Fibroblast of skin of scalp (primary cell): ENCODE measurements around the gene DCAF5.

Experiments
- DNase-seq: peaks from one replicate; pipeline ENCODE4 v3.0.0-alpha.2; 2013

Gene DCAF5

GRCh38 chr14:69139743-69140142 lies 13.2 kb downstream of the DCAF5 start:
- no peak for DNase-seq

- peak; percentile 58 for DNase-seq
Measured at GRCh38 chr14:69137843-69138535, 14.9 kb downstream of the DCAF5 start.

DNA sequence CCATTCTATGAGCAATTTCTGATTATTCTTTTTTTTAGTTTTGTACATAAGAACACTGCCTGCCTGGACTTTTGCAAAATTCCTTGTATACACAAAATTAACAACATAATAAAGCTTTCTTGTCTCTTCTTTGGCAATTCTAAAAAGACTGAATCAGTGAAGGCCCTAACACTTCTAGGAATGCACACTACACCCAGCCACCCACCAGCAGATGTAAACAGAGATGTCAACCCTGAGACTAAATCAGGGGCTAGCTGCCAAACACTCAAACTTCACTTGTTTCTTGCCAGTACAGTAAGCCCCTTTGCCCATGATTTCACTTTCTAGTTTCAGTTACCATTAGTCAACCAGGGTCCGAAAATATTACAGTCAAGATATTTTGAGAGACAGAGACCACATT lies 15.5 kb downstream of the DCAF5 start:
- DNase-seq: no peak

GRCh38 chr14:69135133-69135532 lies 17.8 kb downstream of the DCAF5 start:
- DNase-seq: no peak

DNA sequence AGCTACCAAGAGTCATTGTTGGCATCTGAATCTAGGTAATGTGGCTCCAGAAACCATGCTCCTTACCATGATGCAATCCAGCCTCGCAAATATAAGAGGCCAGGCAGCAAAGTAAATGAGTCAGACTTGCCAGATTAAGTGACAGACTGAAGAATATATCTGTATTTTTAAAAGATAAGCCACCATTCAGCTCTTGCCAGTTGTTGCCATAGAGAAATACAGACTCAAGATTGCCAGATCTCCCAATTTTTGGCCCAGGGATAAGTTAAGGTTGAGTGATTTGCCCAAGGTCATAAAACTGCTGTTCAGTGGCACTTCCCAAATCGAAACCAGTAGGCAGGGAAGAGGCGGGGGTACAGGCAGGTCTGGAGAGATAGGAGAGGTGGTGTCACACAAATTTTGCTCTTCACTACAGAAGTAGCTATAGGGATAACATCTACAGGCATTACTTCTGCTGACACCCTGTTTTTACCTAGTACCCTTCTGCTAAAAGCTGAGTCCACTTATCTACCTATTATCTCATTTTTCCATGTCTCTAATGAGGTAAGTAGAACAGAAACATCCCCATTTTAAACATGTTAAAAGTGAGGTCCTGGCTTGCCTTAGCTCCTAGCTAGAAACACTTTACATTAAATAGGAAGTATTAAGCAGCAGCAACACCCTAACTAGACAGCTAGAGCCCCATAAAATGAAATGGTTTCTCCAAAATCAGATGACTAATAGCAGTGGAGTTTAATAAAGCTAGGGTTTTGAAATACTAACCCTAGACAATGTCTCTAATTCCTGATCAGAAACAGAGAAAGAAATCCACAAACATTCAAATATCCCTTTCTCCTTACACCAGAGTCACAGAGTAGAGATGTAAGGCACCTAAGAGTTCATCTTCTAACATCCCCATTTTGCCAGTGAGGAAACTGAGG lies 19.5 kb downstream of the DCAF5 start:
- DNase-seq: peak; percentile 68

GRCh38 chr14:69132513-69133181 lies 20.3 kb downstream of the DCAF5 start:
- peak; percentile 38 for DNase-seq

- DNase-seq: no peak
Measured at GRCh38 chr14:69131176-69131575, 21.7 kb downstream of the DCAF5 start.

DNA sequence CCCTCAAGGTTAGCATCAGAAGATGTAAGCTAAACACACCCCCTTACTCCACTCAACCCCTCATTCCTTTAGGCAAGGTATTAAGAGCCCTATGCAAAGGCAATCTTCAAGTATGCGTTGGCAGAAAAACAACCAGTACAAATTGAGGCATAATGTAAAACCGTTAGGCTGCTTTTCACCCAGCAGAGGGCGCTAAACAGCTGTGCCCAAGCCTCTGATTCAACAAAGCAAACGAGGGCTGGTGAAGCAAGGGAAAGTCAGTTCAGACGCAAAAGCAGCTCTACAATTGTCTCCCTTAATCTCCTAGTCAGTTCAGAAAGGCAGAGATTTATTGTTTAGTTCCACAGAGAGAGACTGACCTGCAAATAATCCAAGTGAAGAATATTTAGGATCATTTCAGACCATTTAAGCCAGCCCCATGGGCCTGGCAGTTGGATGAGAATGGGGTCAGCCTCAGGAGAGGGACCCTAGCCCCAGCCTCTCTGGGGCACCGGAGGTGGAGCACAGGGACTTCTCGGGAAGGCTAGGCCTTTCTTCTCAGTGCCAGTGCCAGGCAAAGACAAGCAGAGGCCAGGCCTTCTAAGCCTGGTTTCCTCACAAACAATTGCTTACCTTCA lies 23.5 kb downstream of the DCAF5 start:
- DNase-seq: peak; percentile 84

- no peak for DNase-seq
Measured at GRCh38 chr14:69118305-69118704, 34.6 kb downstream of the DCAF5 start.

DNA sequence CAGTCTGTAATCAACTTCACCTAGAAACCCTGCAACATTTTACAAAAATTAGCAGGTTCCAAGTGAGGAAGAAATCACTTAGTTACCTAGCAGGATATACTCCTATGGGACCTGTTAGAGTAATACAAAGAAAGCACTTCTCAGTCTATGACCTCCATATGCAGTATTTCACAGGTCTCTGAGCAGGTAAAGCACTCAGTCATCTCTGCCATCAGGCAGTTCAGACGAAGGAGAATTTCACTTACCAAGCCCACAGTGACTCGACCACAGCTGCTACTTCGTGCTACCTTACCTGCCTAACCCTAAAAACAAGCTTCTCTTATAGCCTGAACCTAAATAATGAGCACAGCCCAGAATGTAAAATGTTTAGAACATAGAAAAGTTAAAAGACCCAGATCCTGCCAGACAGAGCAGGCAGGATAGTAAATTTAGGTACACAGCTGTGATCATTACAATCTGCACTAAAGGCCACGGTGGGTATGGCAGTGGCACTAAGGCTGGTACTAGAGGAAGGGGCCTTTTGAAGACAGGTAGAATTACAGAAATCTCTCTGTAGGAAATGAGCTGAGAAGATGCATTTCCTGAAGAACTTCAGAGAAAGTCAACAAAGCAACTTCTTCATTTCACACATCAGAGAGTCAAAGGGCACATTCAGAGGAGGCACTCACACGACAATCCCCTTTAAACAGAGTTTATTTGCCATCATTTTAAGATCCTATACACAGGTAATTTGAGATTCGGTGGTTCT lies 35.7 kb downstream of the DCAF5 start:
- DNase-seq: no peak

DNA sequence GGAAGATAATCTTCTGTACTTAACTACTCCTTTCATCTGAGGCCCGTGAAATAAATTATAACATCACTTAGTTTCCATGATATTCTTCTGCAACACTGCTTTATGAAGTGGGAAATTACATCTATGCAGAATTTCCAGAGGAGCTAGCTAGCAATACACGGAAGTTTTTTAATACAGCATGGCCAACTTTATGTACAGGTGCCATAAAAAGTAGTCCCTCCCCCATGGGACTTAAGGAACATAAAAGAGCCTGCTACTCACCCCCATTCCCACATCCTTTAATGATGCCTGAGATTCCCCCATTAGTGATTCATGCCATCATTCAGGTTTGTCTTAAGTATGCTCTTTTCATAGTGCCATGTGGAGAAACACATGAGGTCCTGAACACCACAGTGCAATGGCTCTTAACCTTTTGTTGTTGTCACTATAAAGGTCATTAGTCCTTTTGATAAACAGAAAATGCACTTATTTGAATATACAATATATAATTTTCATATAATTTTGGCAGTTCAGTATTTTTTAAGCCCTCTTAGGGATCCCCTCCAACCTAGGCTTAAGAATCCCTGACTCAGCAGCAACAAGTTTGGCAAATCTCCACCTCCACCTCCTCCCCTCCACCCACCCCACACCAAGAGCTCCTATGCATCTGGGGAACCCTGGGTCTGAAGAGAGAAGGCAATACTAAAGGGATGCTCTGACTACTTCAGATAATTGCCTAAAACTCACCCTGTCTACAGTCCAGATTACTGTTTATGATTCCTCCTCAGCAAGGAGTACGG lies 37.3 kb downstream of the DCAF5 start:
- no peak for DNase-seq

GRCh38 chr14:69114763-69115162 lies 38.2 kb downstream of the DCAF5 start:
- DNase-seq: no peak

DNA sequence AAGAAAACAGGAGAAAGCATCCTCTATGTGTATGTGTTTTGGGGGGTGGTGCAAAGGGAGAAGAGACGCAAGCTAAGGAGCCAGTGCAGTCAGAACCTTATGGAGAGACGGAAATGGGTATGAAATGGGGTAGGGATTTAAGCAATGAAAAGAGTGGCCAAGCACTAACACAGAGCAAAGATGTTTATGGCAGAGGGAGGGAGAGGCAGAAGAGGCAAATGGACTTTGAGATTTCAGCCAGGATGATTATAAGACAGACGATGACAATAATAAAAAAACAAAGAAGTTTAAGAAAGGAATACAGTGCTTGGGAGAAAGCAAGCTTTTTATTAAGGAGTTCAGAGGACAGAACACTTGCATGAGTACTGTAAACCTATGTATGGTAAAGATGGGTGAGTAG lies 44.6 kb downstream of the DCAF5 start:
- no peak for DNase-seq

DNA sequence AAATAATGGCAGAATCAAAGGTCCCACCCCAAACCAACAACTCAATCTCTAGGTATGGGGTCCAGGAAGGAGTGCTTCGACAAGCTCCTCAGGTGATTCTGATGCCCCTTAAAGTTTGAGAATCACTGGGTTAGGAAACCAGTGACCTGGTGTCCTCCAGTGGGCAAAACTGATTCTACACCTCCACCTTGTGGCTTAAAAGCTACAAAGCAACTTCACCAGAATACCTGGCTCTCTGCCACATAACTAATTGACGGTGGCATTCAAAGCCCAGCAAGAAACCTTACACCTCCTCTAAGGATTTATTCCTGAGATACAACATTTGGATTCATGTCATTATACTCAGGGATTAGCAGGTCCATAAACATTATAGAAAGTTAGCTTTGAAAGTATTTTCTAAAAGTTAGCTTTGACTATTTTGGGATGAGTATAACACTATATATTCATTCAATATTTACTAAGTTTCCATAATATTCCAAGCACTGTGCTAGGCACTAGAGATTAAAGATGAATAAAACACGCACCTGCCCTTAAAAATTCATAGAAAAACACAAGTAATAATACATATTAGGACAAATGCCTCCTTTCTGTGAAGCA lies 45.4 kb downstream of the DCAF5 start:
- peak; percentile 74 for DNase-seq

DNA sequence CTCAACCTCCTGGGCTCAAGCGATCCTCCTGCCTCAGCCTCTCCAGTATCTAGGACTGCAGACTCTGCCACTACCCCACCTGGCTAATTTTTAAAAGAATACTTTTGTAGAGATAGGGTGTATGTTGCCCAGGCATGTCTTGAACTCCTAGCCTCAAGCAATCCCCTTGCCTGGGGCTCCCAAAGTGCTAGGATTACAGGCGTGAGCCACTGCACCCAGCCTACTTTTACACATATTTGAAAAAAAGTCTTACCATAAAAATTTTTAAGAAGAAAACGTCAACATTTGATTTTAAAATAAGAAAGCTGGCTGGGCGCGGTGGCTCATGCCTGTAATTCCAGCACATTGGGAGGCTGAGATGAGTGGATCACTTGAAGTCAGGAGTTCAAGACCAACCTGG lies 46.5 kb downstream of the DCAF5 start:
- DNase-seq: no peak

DNA sequence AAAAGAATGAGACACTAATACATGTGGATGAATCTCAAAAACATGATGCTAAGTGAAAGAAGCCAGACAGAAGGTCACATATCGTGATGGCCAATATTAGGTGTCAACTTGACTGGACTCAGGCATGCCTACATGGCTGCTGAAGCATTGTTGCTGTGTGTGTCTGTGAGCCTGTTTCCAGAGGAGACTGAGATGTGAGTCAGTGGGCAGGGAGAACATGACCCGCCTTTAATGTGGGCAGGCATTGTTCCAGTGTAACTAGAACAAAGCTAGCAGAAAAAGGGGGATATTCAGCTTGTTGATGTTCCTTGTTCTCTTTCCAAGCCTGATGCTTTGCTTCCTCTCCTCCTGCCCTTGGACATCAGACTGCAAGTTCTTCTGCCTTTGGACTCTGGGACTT lies 47.6 kb downstream of the DCAF5 start:
- peak; percentile 41 for DNase-seq

- DNase-seq: peak; percentile 87
Measured at GRCh38 chr14:69101331-69101826, 51.5 kb downstream of the DCAF5 start.

DNA sequence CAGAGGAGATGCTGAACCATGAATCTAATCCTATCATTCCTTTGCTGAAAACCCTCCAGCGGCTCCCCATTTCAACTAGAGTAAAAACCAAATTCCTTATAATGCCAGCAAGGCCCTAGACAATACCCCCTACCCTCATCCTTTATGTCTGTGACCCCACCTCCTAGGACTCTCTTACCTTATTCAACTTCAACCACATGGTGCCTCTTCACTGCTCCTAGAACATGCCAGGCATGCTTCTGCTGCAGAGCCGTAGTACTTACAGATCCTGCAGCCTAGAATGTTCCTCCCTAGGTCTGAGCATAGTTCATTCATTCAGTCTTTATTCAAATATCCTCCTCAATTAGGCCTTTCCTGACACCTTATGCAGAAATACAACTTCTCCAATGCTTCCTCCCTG lies 54.9 kb downstream of the DCAF5 start:
- DNase-seq: no peak

GRCh38 chr14:69096781-69097475 lies 56.0 kb downstream of the DCAF5 start:
- DNase-seq: no peak

- no peak for DNase-seq
Measured at GRCh38 chr14:69096246-69096645, 56.7 kb downstream of the DCAF5 start.
